ENCODE data around the gene CCS.

The CCS gene

DNA sequence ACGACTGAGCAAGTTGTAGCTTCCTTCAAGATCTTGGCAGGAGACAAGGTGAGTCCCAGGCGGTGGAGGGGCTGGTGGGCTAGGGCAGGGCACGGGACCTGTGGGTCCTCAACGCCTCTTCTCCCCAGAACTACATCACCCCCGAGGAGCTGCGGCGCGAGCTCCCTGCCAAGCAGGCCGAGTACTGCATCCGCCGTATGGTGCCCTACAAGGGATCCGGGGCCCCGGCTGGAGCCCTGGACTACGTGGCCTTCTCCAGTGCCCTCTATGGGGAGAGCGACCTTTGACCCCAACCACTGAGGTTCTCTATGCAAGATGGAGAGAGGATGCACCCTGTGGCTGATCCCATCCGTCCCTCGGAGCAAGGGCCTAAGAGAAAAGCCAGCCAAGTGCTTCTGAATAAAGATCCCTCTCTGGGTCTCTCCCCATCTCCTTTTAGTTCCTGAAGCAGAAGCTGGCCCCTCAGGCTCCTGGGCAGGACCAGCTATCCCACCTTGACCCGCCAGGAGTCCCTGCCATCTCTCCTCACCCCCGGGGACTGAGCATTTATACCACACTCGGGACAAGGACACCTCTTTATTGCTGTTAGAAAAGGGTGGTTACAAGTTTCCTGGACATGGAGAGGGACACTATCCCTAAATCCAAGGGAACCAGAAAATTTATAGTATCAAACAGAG, 29.9 kb upstream of the CCS start:
- Histone ChIP-seq H3K27me3 (ENCODE audit: insufficient read depth, low read length) (no peaks in the 10 kb centered on the region), H3K36me3 (ENCODE audit: insufficient read depth, low read depth, low read length) (peaks cover 45% of the 10 kb centered on the region), H3K4me3 (ENCODE audit: low read length) (no peak overlapping the region), H3K27ac (ENCODE audit: low read length) (no peak overlapping the region), H3K9ac (ENCODE audit: low read depth, low read length) (no peak overlapping the region), H3K9me3 (ENCODE audit: insufficient read depth, low read depth, low read length) (no peaks in the 10 kb centered on the region), H3K4me1 (ENCODE audit: insufficient read depth, low read length) (no peaks in the 10 kb centered on the region)

DNA sequence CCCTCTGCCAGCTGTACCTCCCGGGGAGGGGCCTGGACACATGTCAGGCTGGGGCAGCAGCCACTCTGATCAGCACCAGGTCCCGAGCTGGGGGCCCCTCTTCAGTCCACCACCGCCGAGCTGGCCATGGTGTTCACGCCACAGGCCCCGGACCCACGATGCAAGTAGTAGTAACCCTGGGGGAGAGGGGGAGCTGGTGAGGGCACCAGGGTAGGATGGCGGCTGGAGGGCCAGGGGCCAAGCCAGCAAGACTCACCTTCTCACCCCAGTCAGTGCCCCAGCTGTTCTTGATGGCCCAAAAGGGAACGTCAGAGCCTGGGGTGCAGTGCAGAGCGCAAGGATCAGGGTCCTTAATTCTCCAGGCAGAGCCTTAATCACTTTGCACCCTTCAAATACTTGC, 29.2 kb upstream of the CCS start:
- H3K9ac ChIP-seq (ENCODE audit: low read depth, low read length) = no peak overlapping the region
- H3K4me1 ChIP-seq (ENCODE audit: insufficient read depth, low read length) = no peaks in the 10 kb centered on the region
- no peak overlapping the region for H3K27ac ChIP-seq (ENCODE audit: low read length)
- H3K36me3 ChIP-seq (ENCODE audit: insufficient read depth, low read depth, low read length) = peaks cover 37% of the 10 kb centered on the region
- H3K4me3 ChIP-seq (ENCODE audit: low read length) = no peak overlapping the region
- H3K27me3 ChIP-seq (ENCODE audit: insufficient read depth, low read length) = no peaks in the 10 kb centered on the region
- no peaks in the 10 kb centered on the region for H3K9me3 ChIP-seq (ENCODE audit: insufficient read depth, low read depth, low read length)

DNA sequence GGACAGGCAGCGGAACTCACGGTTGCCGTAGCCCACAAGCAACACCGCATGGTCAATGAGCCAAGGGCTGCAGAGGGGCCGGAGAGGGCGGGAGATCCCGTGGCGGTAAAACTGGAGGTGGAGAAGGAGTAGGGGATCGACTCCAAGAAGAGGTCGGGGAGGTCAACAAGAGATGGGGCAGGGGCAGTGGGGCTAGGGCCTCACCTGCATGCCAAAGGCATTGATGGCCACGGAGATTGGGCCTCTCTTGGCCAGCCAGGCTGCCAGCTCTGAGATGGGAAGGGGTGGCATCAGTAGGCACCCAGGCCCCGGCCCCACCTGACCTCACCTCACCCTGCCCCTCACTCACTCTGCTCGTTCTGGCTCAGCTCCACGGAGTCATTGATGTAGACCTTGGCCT, 28.4 kb upstream of the CCS start:
- no peak overlapping the region for H3K9ac ChIP-seq (ENCODE audit: low read depth, low read length)
- H3K36me3 ChIP-seq (ENCODE audit: insufficient read depth, low read depth, low read length) = peaks cover 35% of the 10 kb centered on the region
- peaks cover 5% of the 10 kb centered on the region; the same call in 1 of the 2 replicates for H3K4me1 ChIP-seq (ENCODE audit: insufficient read depth, low read length)
- no peaks in the 10 kb centered on the region for H3K27me3 ChIP-seq (ENCODE audit: insufficient read depth, low read length)
- H3K9me3 ChIP-seq (ENCODE audit: insufficient read depth, low read depth, low read length) = no peaks in the 10 kb centered on the region
- no peak overlapping the region for H3K4me3 ChIP-seq (ENCODE audit: low read length)
- H3K27ac ChIP-seq (ENCODE audit: low read length) = no peak overlapping the region

DNA sequence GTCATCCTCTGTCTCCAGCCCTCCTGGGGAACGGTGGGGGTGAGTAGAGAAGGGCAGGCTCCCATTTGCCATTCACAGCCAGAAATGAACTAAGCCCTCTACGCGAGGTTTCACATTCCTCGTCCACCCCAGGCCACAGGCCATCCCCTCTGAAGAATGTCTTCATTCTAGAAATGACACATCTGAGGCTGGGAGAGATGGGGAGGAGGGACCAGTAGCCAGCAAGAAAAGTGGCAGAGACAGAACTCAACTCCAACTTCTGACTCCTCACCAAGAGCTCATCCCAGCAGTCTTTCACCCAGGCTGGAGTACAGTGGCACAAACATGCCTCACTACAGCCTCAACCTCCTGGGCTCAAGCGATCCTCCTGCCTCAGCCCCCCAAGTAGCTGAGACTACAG, 28.0 kb upstream of the CCS start:
- H3K4me3 ChIP-seq (ENCODE audit: low read length) = no peak overlapping the region
- H3K36me3 ChIP-seq (ENCODE audit: insufficient read depth, low read depth, low read length) = peaks cover 35% of the 10 kb centered on the region
- no peaks in the 10 kb centered on the region for H3K9me3 ChIP-seq (ENCODE audit: insufficient read depth, low read depth, low read length)
- H3K27ac ChIP-seq (ENCODE audit: low read length) = no peak overlapping the region
- H3K4me1 ChIP-seq (ENCODE audit: insufficient read depth, low read length) = peaks cover 5% of the 10 kb centered on the region; the same call in 1 of the 2 replicates
- H3K9ac ChIP-seq (ENCODE audit: low read depth, low read length) = no peak overlapping the region
- H3K27me3 ChIP-seq (ENCODE audit: insufficient read depth, low read length) = no peaks in the 10 kb centered on the region

DNA sequence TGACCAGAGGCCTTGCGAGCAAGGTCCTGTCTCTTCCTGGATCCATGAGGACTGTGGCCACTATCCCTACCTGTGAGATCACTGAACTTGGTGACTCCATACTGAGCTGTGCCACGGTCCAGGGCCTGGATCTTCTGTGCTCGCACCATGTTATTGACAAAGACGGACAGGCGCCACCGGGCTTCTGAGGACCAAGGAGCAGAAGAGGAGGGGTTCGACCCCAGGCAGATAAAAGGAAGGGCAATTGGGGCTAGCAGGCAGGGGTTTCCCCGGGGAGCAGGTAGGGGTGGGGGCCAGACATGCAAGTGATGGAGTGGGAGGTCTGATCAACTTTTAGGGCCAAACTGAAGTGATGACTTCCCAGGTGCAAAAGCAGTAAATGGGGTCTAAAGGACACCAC, 26.8 kb upstream of the CCS start:
- H3K9ac ChIP-seq (ENCODE audit: low read depth, low read length) = no peak overlapping the region
- H3K9me3 ChIP-seq (ENCODE audit: insufficient read depth, low read depth, low read length) = no peaks in the 10 kb centered on the region
- H3K27me3 ChIP-seq (ENCODE audit: insufficient read depth, low read length) = no peaks in the 10 kb centered on the region
- peaks cover 16% of the 10 kb centered on the region for H3K4me1 ChIP-seq (ENCODE audit: insufficient read depth, low read length)
- H3K27ac ChIP-seq (ENCODE audit: low read length) = no peak overlapping the region
- no peak overlapping the region for H3K4me3 ChIP-seq (ENCODE audit: low read length)
- peaks cover 22% of the 10 kb centered on the region for H3K36me3 ChIP-seq (ENCODE audit: insufficient read depth, low read depth, low read length)

DNA sequence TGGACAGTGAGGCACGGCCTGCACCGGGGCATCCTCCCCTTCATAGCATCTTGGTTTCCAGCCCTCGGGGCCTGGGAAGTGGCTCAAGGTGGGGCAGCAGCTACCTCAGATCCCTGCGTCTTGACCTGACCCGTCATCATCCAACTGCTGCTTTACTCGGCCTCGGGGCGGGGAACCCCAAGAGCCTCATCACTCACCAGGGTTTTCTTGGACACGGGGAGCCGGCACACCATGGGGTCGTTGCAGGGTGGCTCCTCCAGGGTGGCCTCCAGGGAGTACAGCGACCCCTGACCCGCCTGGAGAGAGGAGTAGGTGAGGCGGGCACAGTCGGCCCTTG, 25.2 kb upstream of the CCS start:
- Histone ChIP-seq H3K4me1 (ENCODE audit: insufficient read depth, low read length) (peaks cover 16% of the 10 kb centered on the region), H3K9me3 (ENCODE audit: insufficient read depth, low read depth, low read length) (no peaks in the 10 kb centered on the region), H3K27ac (ENCODE audit: low read length) (no peak overlapping the region), H3K27me3 (ENCODE audit: insufficient read depth, low read length) (no peaks in the 10 kb centered on the region), H3K36me3 (ENCODE audit: insufficient read depth, low read depth, low read length) (peaks cover 7% of the 10 kb centered on the region; the same call in 1 of the 2 replicates), H3K9ac (ENCODE audit: low read depth, low read length) (no peak overlapping the region), H3K4me3 (ENCODE audit: low read length) (no peak overlapping the region)

DNA sequence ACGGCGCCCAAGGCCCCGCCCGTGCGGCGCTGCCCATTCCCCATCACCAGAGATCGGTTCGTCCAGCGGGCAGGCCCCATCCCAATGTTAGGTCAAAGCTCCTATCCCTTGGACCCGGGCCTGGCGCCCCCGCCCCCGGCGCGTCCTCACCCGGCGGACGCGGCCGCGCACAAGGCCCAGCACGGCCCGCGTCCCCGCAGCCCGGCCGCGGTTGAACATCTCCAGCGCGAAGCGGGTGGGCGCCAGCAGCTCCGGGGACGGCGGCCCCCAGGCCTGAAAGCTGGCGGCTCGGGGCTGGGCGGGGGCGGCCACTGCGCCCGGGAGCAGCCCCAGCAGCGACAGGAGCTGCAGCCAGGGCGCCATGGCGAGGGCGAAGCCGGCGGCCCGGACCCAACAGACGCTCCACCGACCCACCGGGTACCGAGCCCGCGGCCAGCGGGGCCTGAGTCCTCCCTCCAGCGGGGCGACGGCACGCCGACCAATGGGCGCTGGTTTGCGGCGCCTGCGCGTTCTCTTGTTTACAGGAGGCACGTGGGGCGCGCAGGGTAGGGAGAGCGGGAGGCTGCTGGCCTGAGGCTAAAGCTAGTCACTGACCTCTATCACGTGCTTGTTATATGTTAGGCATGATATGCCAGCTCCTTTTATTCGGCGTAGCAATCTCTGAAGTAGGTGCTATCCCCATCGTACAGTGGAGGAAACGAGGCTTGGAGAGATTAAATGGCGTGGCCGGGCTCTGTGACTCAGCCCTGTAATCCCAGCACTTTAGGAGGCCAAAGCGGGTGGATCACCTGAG, 24.7 kb upstream of the CCS start, which contains the start of gene CTSF:
TSS of gene CTSF (minus strand) at position 483 of the 793 bp plus-strand sequence. CDS start at position 363, 120 bp downstream.
- Histone ChIP-seq H3K9me3 (ENCODE audit: insufficient read depth, low read depth, low read length) (no peaks in the 10 kb centered on the region), H3K27me3 (ENCODE audit: insufficient read depth, low read length) (no peaks in the 10 kb centered on the region), H3K4me1 (ENCODE audit: insufficient read depth, low read length) (peaks cover 16% of the 10 kb centered on the region), H3K9ac (ENCODE audit: low read depth, low read length) (0 out of 2 replicates have a peak within 1 kb of the TSS, but pooled peaks have one; percentile 19), H3K4me3 (ENCODE audit: low read length) (no peak within 1 kb of the TSS), H3K27ac (ENCODE audit: low read length) (no peak within 1 kb of the TSS), H3K36me3 (ENCODE audit: insufficient read depth, low read depth, low read length) (peaks cover 2% of the 10 kb centered on the region; the same call in 1 of the 2 replicates)

DNA sequence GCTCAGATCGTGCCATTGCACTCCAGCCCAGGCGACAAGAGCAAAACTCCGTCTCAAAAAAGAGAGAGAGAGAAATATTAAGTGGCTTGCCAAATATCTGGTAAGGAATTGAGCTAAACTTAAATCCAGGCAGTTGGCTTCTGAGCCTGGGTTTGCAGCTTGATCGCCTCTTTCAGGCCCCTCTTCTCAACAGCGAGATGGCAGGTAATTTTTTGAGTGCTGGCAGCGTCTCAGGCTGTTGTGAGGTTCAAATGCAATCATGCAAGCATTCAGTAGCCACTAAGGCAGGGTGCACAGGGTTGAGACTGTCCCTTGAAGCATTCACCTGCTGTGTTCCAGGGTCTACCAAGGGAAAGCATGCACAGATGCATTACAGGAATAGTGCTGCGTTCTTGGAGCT, 23.9 kb upstream of the CCS start:
- Histone ChIP-seq H3K36me3 (ENCODE audit: insufficient read depth, low read depth, low read length) (no peaks in the 10 kb centered on the region), H3K9me3 (ENCODE audit: insufficient read depth, low read depth, low read length) (peaks cover 4% of the 10 kb centered on the region), H3K27me3 (ENCODE audit: insufficient read depth, low read length) (no peaks in the 10 kb centered on the region), H3K4me1 (ENCODE audit: insufficient read depth, low read length) (peaks cover 16% of the 10 kb centered on the region), H3K9ac (ENCODE audit: low read depth, low read length) (0 out of 2 replicates have a peak overlapping the region, but pooled peaks have one; percentile 19), H3K4me3 (ENCODE audit: low read length) (no peak overlapping the region), H3K27ac (ENCODE audit: low read length) (no peak overlapping the region)

- Histone ChIP-seq H3K27me3 (ENCODE audit: insufficient read depth, low read length) (no peaks in the 10 kb centered on the region), H3K36me3 (ENCODE audit: insufficient read depth, low read depth, low read length) (no peaks in the 10 kb centered on the region), H3K9ac (ENCODE audit: low read depth, low read length) (peak overlapping the region; percentile 73), H3K27ac (ENCODE audit: low read length) (peak overlapping the region; percentile 94), H3K4me3 (ENCODE audit: low read length) (peak overlapping the region; percentile 37; the same call in 1 of the 2 replicates), H3K4me1 (ENCODE audit: insufficient read depth, low read length) (peaks cover 16% of the 10 kb centered on the region), H3K9me3 (ENCODE audit: insufficient read depth, low read depth, low read length) (peaks cover 5% of the 10 kb centered on the region)
Observed at GRCh38 chr11:66570079-66570849, 22.7 kb upstream of the CCS start.

- Histone ChIP-seq H3K36me3 (ENCODE audit: insufficient read depth, low read depth, low read length) (no peaks in the 10 kb centered on the region), H3K9me3 (ENCODE audit: insufficient read depth, low read depth, low read length) (peaks cover 5% of the 10 kb centered on the region), H3K9ac (ENCODE audit: low read depth, low read length) (peak overlapping the region; percentile 73; the same call in 1 of the 2 replicates), H3K27ac (ENCODE audit: low read length) (peak overlapping the region; percentile 94), H3K4me1 (ENCODE audit: insufficient read depth, low read length) (peaks cover 16% of the 10 kb centered on the region), H3K4me3 (ENCODE audit: low read length) (0 out of 2 replicates have a peak overlapping the region, but pooled peaks have one; percentile 37), H3K27me3 (ENCODE audit: insufficient read depth, low read length) (no peaks in the 10 kb centered on the region)
Observed at GRCh38 chr11:66570850-66571180, 22.2 kb upstream of the CCS start.

GRCh38 chr11:66579017-66579606, 13.9 kb upstream of the CCS start:
- Histone ChIP-seq H3K27me3 (ENCODE audit: insufficient read depth, low read length) (peaks cover 6% of the 10 kb centered on the region), H3K27ac (ENCODE audit: low read length) (no peak overlapping the region), H3K36me3 (ENCODE audit: insufficient read depth, low read depth, low read length) (no peaks in the 10 kb centered on the region), H3K9ac (ENCODE audit: low read depth, low read length) (no peak overlapping the region), H3K4me3 (ENCODE audit: low read length) (no peak overlapping the region), H3K4me1 (ENCODE audit: insufficient read depth, low read length) (no peaks in the 10 kb centered on the region; the same call in 1 of the 2 replicates), H3K9me3 (ENCODE audit: insufficient read depth, low read depth, low read length) (peaks cover 14% of the 10 kb centered on the region)
